Measurements from ENCODE around the gene COL7A1.

GRCh38 chr3:48566401-48566760 lies 28.7 kb downstream of the COL7A1 start:
- TF ChIP-seq CTCF (IDR thresholded peaks at IDR 0.05 in 8 of 11, conservative IDR thresholded peaks at IDR 0.05 in 3 of 11): no peak
- no peak for TF ChIP-seq POLR2A (IDR thresholded peaks at IDR 0.05)
- no peak for TF ChIP-seq POLR2AphosphoS5 (IDR thresholded peaks at IDR 0.05)
